Calu3 (cell line): ENCODE results near the gene OR2A2. TPM values are rescaled to one million over a fixed set of nuclear protein-coding genes. Genes with fewer than 3 reads are reported as not detected.

Source experiments
- Bru-seq: library from RNA; stranded (reverse); fragments of 400-500 nt; gene quantifications from one replicate; lab custom pipeline; 2021; lab: Mats Ljungman, UMichigan
- BruChase-seq, 2 experiments: library from RNA; stranded (reverse); fragments of 400-500 nt; gene quantifications; one replicate each; lab custom pipeline; 2021; lab: Mats Ljungman, UMichigan
- BruUV-seq: library from RNA; stranded (reverse); fragments of 400-500 nt; replicated peaks from 2 replicates; lab custom pipeline; 2021; lab: Mats Ljungman, UMichigan
- CTCF ChIA-PET: fragments of 300-600 bp; sonication (Branson Sonifier 250); formaldehyde crosslinking; loops from one replicate; lab custom pipeline; 2022; ENCODE audit warnings: antibody characterized with exemption; lab: Charles Lee
- DNase-seq: peaks from one replicate; pipeline ENCODE4 v3.0.0; 2022
- H3K27ac Mint-ChIP-seq: one replicate; pipeline ENCODE4 v1.8.0; 2022; ENCODE audit warnings: mixed read lengths; ENCODE audit not compliant: unreplicated experiment
- H3K27me3 Mint-ChIP-seq: one replicate; pipeline ENCODE4 v1.8.0; 2022; ENCODE audit warnings: mixed read lengths; ENCODE audit not compliant: unreplicated experiment
- H3K36me3 Mint-ChIP-seq: one replicate; pipeline ENCODE4 v1.8.0; 2022; ENCODE audit warnings: mild to moderate bottlenecking, moderate library complexity, mixed read lengths; ENCODE audit not compliant: insufficient read depth, unreplicated experiment
- H3K4me1 Mint-ChIP-seq: one replicate; pipeline ENCODE4 v1.8.0; 2022; ENCODE audit warnings: mild to moderate bottlenecking, low read depth, mixed read lengths; ENCODE audit not compliant: unreplicated experiment
- H3K4me3 Mint-ChIP-seq: one replicate; pipeline ENCODE4 v1.8.0; 2022; ENCODE audit warnings: mild to moderate bottlenecking, low read depth, moderate library complexity, mixed read lengths; ENCODE audit not compliant: unreplicated experiment
- H3K9me3 Mint-ChIP-seq: one replicate; pipeline ENCODE4 v1.8.0; 2022; ENCODE audit warnings: low read depth, mixed read lengths; ENCODE audit not compliant: unreplicated experiment
- intact Hi-C: fragments of 100-400 bp; cut with micrococcal nuclease; formaldehyde crosslinking; loops from one replicate; pipeline ENCODE4 v1.10.0; 2022; ENCODE audit not compliant: unreplicated experiment
- long read RNA-seq: library from polyadenylated mRNA; stranded (forward); transcript quantifications from one replicate; pipeline ENCODE4 v2.0.0, GENCODE V29; 2022
- total RNA-seq: library from RNA; stranded (reverse); gene quantifications from 2 replicates; pipeline ENCODE4 v1.2.3, GENCODE V29; 2022
- TF ChIP-seq, protein P1 (sequence below): fragments of 200-600 bp; IDR thresholded peaks from one replicate; pipeline ENCODE4 v1.8.0; 2022; ENCODE audit warnings: antibody characterized with exemption; ENCODE audit not compliant: unreplicated experiment

Gene OR2A2
- total RNA-seq (not detected in 2 replicates), Bru-seq, nascent RNA (not detected), BruChase-seq, experiment 1, labeled RNA remaining after a 6-hour chase (not detected), BruChase-seq, experiment 2, labeled RNA remaining after a 2-hour chase (not detected)
- long read RNA-seq, result 0 reads

DNA sequence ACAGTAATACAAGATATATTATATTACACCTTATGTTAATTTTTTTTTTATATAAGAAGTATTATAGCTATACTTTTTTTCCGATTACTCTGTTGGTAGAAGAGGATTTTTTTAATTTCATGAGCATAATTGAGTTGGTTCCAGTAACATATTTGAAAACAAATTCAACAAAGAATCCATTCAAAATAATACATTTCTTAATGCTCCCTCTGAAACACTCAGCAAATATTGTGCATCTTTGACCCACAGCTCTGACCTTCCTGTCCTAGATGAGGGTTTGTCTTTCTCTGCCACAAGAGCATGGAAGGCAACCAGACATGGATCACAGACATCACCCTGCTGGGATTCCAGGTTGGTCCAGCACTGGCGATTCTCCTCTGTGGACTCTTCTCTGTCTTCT, at the start of gene OR2A2:
OR2A2 (plus strand) TSS at position 301 of the 400 bp plus-strand sequence; CDS start at position 301, 0 bp downstream.
- no peaks in the 10 kb centered on the region for H3K4me1 Mint-ChIP-seq
- H3K27ac Mint-ChIP-seq, result no peak within 1 kb of the TSS
- no peaks in the 10 kb centered on the region for H3K36me3 Mint-ChIP-seq
- CTCF ChIA-PET, result no interaction called here
- no peaks in the 10 kb centered on the region for H3K27me3 Mint-ChIP-seq
- TF ChIP-seq, protein P1, sequence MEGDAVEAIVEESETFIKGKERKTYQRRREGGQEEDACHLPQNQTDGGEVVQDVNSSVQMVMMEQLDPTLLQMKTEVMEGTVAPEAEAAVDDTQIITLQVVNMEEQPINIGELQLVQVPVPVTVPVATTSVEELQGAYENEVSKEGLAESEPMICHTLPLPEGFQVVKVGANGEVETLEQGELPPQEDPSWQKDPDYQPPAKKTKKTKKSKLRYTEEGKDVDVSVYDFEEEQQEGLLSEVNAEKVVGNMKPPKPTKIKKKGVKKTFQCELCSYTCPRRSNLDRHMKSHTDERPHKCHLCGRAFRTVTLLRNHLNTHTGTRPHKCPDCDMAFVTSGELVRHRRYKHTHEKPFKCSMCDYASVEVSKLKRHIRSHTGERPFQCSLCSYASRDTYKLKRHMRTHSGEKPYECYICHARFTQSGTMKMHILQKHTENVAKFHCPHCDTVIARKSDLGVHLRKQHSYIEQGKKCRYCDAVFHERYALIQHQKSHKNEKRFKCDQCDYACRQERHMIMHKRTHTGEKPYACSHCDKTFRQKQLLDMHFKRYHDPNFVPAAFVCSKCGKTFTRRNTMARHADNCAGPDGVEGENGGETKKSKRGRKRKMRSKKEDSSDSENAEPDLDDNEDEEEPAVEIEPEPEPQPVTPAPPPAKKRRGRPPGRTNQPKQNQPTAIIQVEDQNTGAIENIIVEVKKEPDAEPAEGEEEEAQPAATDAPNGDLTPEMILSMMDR, result no peak
- DNase-seq, result no peak
- BruUV-seq, result no TSS peak
- no peaks in the 10 kb centered on the region for H3K9me3 Mint-ChIP-seq
- intact Hi-C loops, result no loop called here
- H3K4me3 Mint-ChIP-seq, result no peak within 1 kb of the TSS

GRCh38 chr7:144063710-144064109, 45.7 kb upstream of the OR2A2 start:
- TF ChIP-seq, protein P1, result no peak

GRCh38 chr7:144069511-144069910, 39.9 kb upstream of the OR2A2 start, which contains the start of gene OR2A25:
Gene OR2A25, plus strand, starts transcription at chr7:144069811. Its CDS starts 4,409 bp downstream, at chr7:144074220.
- intact Hi-C loops, result no loop called here
- Mint-ChIP-seq H3K27ac (no peak within 1 kb of the TSS), H3K27me3 (peaks cover 1% of the 10 kb centered on the region), H3K4me1 (no peaks in the 10 kb centered on the region), H3K4me3 (no peak within 1 kb of the TSS), H3K9me3 (no peaks in the 10 kb centered on the region), H3K36me3 (no peaks in the 10 kb centered on the region)
- DNase-seq, result no peak
- CTCF ChIA-PET, result no interaction called here
- TF ChIP-seq, protein P1, result no peak
- no TSS peak for BruUV-seq

More at GRCh38 chr7:144063710-144064109, 45.7 kb upstream of the OR2A2 start:
- CTCF ChIA-PET, result no interaction called here
- H3K4me1 Mint-ChIP-seq, result no peaks in the 10 kb centered on the region
- no peak overlapping the region for H3K27ac Mint-ChIP-seq
- no peak for DNase-seq
- peaks cover 2% of the 10 kb centered on the region for H3K9me3 Mint-ChIP-seq
- H3K4me3 Mint-ChIP-seq, result no peak overlapping the region
- no TSS peak for BruUV-seq
- intact Hi-C loops, result no loop called here
- H3K27me3 Mint-ChIP-seq, result peaks cover 13% of the 10 kb centered on the region
- H3K36me3 Mint-ChIP-seq, result no peaks in the 10 kb centered on the region

DNA sequence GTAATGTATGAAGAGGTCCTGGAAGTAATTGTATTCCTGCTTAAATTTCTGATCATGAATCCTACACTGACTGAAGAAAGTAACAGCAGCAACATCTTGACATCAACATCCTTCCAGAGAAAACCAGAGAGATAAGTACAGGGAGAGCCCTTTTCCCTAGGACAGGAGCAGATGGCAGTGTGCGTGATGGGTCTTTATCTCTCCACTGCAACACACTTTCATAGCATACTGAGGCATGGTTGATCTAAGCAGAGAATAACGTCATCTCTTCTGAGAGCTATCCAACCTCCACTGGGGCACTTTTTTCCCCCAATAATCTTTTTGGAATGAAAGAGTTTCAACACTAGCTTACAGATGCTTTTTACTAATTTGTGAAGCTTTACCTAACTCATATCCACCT, 39.4 kb upstream of the OR2A2 start:
- intact Hi-C loops, result no loop called here
- Mint-ChIP-seq H3K27ac (no peak overlapping the region), H3K9me3 (no peaks in the 10 kb centered on the region), H3K36me3 (no peaks in the 10 kb centered on the region), H3K4me3 (no peak overlapping the region), H3K27me3 (no peaks in the 10 kb centered on the region), H3K4me1 (no peaks in the 10 kb centered on the region)
- CTCF ChIA-PET, result no interaction called here
- no TSS peak for BruUV-seq
- TF ChIP-seq, protein P1, result no peak
- DNase-seq, result no peak
